Peyer's patch (tissue), 4 donors: ENCODE measurements around the gene ELFN1.

Source experiments
- CTCF ChIP-seq, 6 experiments: fragments of 450-650 bp in 4 of 6; fragments of 200-600 bp in 2 of 6; sonication (generic) in 1 of 6; IDR thresholded peaks; one replicate each; pipeline ENCODE4 v1.5.1; 2017 to 2019; ENCODE audit warnings: antibody characterized with exemption in 6 of 6, mild to moderate bottlenecking in 3 of 6, moderate library complexity in 1 of 6
- POLR2A ChIP-seq, 2 donors: fragments of 450-650 bp; IDR thresholded peaks; one replicate each; pipeline ENCODE4 v1.5.1; 2017; ENCODE audit warnings: antibody characterized with exemption in 2 of 2, mild to moderate bottlenecking in 2 of 2, moderate library complexity in 2 of 2

- no peak for TF ChIP-seq CTCF (IDR thresholded peaks at IDR 0.05)
- TF ChIP-seq POLR2A (IDR thresholded peaks at IDR 0.05), result no peak
Measured at GRCh38 chr7:1749864-1750466, 79.9 kb downstream of the ELFN1 start.
